DMS 273 treated with DMSO at 0.1 percent for 48 hours (cell line): ENCODE measurements around the gene DCST2.

ENCODE experiments used
- DNase-seq: peaks from one replicate; lab custom pipeline; 2025; lab: John Stamatoyannopoulos, UW

Gene DCST2

DNA sequence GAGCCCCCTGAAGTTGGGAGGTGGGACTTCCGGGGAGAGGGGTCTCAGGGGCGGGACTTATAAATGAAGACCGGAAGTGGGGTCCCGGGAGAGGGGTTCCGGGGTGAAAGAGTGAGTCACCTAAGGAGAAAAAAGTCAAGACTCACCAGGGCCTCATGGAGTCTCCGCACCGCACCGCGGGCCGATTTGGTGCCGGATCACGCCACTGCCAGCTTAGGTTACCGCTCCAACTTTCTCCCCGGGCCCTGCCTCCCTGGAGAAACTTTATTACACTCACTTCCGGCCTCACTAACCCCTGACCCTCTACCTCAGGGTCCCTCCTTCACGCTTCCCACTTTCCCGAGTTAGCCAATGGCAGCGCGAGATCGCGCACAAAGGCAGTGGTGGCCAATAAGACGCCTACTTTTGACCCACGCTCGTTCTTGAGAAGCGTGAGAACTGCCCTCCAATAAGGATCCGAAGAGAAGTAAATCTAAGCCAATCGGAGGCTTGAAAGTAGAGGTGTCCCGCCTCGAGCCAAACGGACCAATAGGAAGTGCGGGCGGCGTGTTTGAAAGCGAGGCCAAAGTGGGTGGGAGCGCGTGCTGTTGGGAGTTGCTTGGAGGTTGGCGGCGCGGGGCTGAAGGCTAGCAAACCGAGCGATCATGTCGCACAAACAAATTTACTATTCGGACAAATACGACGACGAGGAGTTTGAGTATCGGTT lies 59.3 kb downstream of the DCST2 start, which contains the start of gene CKS1B:
Gene CKS1B, plus strand, starts transcription at position 580 of the 706 bp plus-strand sequence. Its CDS starts 65 bp downstream, at position 645.
- peak; percentile 100 for DNase-seq

DNA sequence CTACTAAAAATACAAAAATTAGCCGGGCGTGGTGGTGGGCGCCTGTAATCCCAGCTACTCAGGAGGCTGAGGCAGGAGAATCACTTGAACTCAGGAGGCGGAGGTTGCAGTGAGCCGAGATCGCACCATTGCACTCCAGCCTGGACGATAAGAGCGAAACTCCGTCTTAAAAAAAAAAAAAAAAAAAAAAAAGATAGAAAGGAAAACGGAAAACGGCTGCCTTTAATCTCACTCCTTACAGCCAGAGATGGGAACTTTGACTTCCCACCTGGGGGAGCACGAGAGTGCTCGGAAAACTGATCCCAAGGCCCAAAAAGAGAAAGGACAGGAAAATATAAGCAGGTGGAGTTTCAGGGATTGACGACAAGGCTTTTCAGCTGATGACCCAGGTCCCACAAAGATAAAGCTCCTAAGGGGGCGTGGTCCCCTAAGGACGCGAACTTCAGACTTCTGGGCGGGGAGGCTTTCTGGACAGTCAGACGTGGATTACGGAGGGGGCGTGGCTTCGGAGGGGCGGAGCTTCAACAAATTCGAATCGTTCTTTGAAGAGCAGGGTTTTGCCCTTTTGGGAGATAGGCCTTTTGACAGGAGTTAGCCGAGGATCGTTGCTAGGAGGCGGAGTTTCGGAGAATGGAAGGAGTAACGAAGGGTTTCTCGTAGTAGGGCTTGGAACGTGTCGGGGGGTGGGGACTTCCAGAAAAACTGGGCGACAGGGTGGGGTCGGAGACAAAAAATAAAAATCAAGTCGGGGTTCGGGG lies 60.1 kb downstream of the DCST2 start:
- DNase-seq, result peak; percentile 84

DNA sequence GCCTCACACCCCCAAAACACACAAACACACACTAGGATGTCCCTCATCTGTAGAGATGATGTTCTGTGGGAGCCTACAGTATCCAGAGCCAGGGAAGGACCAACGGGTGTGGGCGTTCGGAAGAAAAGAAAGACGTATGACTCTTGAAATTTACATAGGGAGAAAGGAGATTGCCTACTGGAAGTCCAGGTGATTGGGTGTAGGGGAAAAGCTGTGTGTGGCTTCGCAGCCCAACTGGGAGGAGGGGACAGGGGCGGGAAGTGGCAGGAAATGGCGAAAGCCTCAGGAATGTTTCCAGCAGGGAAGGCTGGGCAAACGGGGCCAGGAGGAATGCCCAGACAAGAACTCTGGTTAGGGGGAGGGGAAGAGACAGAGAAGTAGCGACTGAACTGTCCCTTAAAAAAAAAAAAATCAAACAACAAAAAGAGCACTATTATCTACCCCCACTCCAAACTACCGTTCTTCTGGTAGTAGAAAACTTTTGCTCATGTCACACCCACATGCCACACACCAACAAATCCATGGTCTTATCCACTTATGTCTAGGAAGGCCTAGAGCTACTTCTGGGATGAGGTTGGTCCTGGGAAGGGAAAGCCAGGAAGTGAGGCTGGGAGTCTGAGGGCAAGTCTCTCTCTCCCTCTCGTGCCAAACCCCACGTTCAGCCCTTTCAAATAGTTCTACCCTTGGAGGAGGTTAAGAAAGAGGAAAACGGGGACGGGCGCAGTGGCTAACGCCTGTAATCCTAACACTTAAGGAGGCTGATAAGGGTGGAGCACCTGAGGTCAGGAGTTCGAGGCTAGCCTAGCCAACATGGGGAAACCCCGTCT lies 60.9 kb downstream of the DCST2 start:
- DNase-seq, result no peak

DNA sequence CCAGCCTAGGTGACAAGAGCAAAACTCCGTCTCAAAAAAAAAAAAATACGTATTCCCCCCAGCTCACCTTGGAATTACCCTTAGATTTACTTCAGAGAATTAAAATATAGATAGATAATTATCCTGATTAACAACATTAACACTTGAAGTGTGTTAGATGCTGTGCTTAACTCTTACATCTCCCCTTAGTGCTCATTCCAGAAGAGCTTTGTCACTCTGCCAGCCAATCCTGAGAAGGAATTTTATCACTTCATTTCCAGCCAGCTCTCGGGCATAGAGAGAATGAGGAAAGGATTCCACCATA lies 61.4 kb downstream of the DCST2 start:
- DNase-seq, result no peak

DNA sequence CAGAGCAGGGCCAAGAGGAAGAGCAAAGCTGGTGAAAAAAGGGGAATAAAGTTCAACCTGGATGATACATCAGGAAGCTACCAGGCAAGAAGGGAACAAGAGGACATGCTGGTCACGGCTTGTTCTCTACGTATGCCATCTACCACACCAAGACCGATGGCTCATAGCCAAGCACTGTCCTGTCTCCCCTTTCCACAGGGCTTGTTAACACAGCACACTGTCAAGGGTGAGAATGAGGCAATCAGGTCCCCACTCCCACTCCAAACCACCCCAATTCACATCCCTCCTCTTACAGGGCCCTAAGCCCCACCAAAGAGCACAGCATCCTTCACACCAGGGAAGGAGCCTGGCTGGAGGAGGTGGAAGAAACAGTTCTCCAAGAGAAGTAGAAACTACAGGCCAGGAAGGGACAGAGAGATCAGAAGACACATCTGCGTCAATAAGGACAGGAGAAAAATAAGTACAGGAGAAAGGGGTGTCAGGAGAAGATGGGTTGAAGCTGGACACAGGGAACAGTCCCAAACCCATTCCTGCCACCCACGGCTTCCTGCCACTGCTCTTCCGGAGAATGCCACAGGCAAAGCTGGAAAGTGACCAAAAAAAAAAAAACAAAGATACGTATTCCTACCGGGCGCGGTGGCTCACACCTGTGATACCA lies 62.1 kb downstream of the DCST2 start:
- DNase-seq, result no peak

DNA sequence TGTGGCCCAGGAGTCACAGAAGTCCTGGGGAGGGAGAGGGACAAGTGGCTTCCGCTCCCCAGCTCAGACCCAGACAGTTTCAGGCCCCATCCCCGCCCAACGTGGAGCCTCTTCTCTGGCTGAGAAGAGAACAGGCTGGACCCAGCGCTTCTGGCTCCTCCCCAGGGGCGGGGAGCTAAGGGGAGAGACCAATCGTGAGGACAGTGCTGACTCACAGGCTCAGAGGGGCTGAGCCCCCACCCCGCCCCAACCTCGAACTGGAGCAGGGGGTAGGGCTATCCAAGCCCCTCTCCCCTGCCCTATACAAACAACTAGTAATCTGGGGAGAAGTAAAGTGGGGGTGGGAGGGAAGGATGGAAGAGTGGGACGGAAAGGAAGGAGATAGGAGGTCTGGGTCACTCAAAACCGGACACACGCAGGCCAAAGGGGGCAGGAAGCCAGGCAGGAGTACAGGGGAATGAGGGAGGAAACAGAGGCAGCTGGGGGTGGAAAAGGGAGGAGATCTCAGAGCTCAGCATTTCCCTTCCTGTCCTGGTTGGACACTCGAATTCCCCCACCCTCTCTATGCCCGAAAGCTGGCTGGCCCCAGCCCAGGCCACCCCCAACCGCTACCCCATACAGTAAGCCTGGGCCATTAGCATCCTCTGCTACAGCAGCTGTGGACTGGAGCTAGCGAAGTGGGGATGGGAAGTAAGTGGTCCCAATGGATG lies 62.8 kb downstream of the DCST2 start, which contains the start of gene SHC1:
Gene SHC1, minus strand, starts transcription at position 117 of the 710 bp plus-strand sequence. CDS start 221 bp downstream, outside the sequence.
- DNase-seq, result peak; percentile 23

DNA sequence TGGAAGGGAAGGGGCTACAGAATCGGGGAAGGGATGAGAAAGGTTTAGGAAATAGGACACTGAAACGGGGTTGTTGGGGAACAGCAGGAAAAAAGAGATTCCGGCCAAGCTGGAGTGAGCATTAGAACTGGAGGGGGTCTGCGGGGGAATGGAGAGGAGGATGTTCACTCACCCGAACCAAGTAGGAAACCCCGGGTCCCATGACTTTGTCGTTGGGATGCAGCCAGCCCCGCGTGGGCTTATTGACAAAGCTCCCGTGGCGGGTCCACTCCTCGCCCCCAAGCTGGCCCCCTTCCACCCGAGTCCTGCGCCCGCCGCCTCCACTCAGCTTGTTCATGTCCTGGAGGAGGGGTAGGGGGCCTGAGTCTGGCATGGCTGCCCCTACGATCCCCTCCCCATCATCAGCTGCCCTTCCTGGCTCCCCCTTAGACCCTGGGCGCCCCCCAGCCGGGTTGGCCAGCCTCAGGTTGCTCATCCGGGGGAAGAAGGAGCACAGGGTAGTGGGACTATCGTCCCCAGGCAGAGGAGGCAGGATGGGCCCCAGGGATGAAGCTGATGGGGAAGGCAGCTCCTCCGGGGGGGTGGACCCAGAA lies 63.6 kb downstream of the DCST2 start:
- no peak for DNase-seq

DNA sequence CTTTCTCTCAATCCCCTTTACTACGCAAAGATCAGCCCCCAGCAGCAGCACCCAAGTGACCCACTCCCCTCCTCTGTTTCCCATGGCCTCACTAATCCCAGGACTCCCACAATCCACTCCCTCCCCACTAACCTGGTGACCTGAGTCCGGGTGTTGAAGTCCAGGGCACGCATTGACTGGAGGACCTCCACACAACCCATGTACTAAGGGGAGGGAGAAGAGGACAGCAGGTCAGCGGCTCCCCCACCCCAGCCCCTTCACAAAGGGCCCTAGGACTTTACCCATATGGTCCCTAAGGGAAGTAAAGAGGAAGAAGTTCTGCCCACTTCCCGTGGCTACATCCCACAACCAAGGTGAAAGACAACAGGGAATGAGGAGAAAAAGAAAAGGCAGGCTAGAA lies 64.3 kb downstream of the DCST2 start:
- no peak for DNase-seq

DNA sequence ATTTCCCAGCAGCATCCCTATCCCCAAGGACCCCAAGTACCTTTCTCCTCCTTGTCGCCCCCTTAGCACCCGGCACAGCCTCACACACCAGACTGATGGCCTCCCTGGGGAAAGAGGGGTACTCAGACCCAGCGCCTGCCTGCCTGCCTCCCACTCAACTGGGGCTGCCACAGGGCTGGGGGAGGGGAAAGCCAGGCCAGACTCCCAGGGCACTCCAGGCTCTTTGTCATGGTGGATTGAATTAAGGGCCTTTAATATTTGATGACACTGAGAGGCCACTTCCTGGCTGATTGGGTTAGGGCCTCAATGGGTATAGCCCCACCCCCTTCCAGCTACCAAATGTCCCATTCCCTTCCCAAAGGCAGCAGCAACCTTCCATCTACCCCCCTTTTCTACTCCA lies 64.8 kb downstream of the DCST2 start:
- no peak for DNase-seq
